Neuron (in vitro differentiated cells): ENCODE results near the gene COL20A1.
"Not testable (repeated sequence)": the region's sequence is repeated elsewhere in the genome, so short reads cannot be mapped to it uniquely, and the experiment has no call there.

Source experiments
- H2AFZ ChIP-seq: one replicate; pipeline ENCODE4 v1.6.1; 2013; ENCODE audit warnings: low read depth, mild to moderate bottlenecking, inconsistent platforms, low read length, moderate library complexity
- H3K27me3 ChIP-seq: one replicate; pipeline ENCODE4 v1.6.1; 2013; ENCODE audit warnings: low read length; ENCODE audit not compliant: insufficient read depth
- H3K36me3 ChIP-seq: one replicate; pipeline ENCODE4 v1.6.1; 2013; ENCODE audit warnings: low read length; ENCODE audit not compliant: insufficient read depth
- H3K4me1 ChIP-seq: one replicate; pipeline ENCODE4 v1.6.1; 2013; ENCODE audit warnings: low read length; ENCODE audit not compliant: insufficient read depth
- H3K4me3 ChIP-seq: 2 replicates; pipeline ENCODE4 v1.5.1; 2013; ENCODE audit warnings: mild to moderate bottlenecking, low read length, moderate library complexity
- H3K9me3 ChIP-seq: one replicate; pipeline ENCODE4 v1.6.1; 2013; ENCODE audit warnings: low read length

The COL20A1 gene

GRCh38 chr20:63305933-63306672 lies 13.1 kb downstream of the COL20A1 start:
- H2AFZ ChIP-seq, H3K27me3 ChIP-seq, H3K4me3 ChIP-seq, H3K9me3 ChIP-seq, H3K36me3 ChIP-seq: not testable (repeated sequence)
- peaks cover 22% of the 10 kb centered on the region for H3K4me1 ChIP-seq

DNA sequence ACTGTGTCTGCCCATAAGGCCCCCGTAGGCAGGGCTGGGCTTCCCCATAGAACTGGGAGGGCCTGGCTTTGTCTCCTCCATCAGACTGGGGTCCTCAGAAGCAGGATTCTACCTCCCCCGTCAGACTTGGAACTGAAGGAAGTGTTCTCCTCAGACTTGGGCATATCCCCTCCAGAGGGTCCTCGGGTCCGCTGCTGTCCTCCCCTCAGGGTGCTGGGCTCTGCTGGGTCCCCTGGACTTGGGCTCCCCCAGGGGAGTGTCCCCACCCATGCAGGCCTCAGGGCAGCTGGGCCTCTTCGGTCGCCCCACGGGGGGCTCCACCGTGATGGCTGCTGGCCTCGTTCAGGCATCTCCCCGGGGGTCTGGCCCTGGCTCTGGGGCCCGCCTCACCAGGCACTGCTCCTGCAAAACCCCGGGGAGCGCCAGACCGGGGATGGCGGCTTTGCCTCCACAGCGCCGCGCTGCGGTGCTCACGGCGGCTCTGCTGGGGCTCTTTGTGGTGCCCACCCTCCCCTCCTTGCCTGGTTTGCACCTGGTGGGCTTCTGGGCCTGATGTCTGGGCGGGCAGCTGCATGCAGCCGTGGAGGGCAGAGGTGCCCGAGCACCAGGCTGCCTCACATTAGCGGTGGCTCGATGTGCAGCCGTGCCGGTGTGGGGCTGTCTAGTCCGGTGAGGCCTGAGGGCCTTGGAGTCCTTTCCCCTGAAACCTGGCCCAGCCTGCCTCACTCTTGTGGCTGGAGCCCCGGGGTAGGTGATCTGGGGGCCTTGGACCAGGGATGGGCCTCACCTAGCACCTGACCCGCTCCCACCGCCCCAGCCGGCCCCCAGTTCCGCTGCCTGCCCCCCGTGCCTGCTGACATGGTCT lies 13.9 kb downstream of the COL20A1 start:
- peaks cover 7% of the 10 kb centered on the region for H3K27me3 ChIP-seq
- H3K4me3 ChIP-seq, result no peak overlapping the region
- H3K9me3 ChIP-seq, result no peaks in the 10 kb centered on the region
- no peaks in the 10 kb centered on the region for H3K36me3 ChIP-seq
- peaks cover 22% of the 10 kb centered on the region for H3K4me1 ChIP-seq
- no peak overlapping the region for H2AFZ ChIP-seq

- peaks cover 22% of the 10 kb centered on the region for H3K4me1 ChIP-seq
- no peaks in the 10 kb centered on the region for H3K36me3 ChIP-seq
- H3K4me3 ChIP-seq, result no peak overlapping the region
- H3K27me3 ChIP-seq, result peaks cover 13% of the 10 kb centered on the region
- no peak overlapping the region for H2AFZ ChIP-seq
- no peaks in the 10 kb centered on the region for H3K9me3 ChIP-seq
Measured at GRCh38 chr20:63307538-63308217, 14.7 kb downstream of the COL20A1 start.

DNA sequence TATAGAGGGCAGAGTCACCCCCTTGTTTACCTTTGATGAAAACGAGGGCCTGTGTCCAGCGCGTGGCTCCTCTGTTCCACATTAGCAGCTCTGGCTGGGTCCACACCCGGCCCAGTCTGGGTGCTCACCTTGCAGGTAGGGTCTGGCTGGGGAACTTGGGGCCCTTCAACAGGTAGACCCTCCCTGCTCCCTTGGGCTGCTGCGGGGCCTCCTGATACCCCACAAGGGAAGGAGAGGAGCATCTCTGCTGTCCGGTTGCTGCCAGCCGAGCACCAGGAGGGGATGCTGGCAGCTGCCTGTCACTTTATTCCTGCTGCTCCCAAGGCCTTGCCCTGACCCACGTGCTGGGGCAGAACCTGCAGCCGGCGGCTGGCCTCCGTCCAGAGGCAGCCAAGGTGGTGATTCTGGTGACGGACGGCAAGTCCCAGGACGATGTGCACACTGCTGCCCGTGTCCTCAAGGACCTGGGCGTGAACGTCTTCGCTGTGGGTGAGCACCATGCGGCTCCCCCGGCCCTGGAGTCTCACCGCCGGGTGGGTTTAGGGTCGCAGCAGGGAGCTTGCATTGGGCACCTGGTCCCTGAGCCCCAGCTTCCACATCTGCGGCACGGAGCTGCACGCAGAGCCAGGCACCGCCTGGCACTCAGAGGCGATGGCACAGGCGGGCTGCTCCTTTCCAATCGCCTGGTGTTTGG lies 15.4 kb downstream of the COL20A1 start:
- Histone ChIP-seq H3K4me3 (no peak overlapping the region), H2AFZ (no peak overlapping the region), H3K27me3 (peaks cover 16% of the 10 kb centered on the region), H3K4me1 (peaks cover 22% of the 10 kb centered on the region), H3K36me3 (no peaks in the 10 kb centered on the region), H3K9me3 (no peaks in the 10 kb centered on the region)

DNA sequence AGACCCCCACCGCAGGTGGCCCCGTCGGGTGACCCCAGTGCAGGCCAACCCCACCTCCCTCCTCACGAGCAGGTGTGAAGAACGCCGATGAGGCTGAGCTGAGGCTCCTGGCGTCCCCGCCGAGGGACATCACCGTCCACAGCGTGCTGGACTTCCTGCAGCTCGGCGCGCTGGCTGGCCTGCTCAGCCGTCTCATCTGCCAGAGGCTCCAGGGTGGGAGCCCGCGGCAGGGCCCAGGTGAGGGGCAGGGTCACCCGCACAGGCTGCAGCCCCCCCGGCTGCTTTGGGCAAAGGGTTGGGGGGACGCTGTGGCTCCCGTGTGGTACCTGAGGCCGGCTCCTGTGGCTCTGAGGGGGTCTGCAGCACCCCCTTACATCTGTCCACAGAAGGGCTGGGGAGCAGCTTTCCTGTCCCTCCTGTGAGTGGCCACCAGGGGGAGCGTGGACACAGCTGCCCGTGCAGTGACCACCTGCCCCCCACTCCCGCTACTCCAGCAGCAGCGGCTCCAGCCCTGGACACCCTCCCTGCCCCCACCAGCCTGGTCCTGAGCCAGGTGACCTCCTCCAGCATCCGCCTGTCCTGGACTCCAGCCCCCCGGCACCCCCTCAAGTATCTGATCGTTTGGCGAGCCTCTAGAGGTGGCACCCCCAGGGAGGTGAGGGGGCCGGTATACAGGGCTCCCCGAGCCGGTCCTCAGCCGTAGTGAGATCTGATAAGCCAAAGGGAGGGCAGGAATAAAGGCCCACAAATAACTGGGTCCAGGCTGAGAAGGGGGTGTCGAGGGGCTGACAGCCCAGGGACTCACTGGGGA lies 16.5 kb downstream of the COL20A1 start:
- H3K9me3 ChIP-seq, result no peaks in the 10 kb centered on the region
- no peak overlapping the region for H2AFZ ChIP-seq
- H3K4me3 ChIP-seq, result no peak overlapping the region
- peaks cover 22% of the 10 kb centered on the region for H3K4me1 ChIP-seq
- H3K27me3 ChIP-seq, result peaks cover 17% of the 10 kb centered on the region
- no peaks in the 10 kb centered on the region for H3K36me3 ChIP-seq

GRCh38 chr20:63310265-63310991 lies 17.4 kb downstream of the COL20A1 start:
- Histone ChIP-seq H3K4me3 (no peak overlapping the region), H3K27me3 (peaks cover 17% of the 10 kb centered on the region), H2AFZ (no peak overlapping the region), H3K9me3 (no peaks in the 10 kb centered on the region), H3K36me3 (no peaks in the 10 kb centered on the region), H3K4me1 (peaks cover 22% of the 10 kb centered on the region)

DNA sequence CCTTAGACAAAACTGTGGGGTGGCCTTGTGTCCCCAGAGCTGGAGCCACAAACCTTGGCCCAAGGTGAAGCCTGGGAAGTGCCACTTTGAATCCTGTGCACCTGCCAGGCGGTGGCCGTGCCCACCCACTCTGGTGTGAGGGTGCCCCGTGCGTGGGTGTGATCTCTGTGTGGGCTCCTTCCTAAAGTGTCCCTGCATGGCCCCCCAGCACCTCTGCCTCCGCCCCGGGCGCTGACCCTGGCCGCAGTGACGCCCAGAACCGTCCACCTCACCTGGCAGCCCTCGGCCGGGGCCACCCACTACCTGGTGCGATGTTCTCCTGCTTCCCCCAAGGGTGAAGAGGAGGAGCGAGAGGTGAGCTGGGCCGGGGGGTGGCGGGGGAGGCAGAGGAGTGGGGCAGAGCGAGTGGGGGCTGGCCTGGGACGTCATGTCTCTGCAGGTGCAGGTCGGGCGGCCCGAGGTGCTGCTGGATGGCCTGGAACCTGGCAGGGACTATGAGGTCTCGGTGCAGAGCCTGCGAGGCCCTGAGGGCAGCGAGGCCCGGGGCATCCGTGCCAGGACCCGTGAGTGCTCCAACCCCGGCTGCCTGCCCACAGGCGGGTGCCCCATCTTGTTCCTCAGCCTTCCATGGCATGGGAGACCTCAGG lies 18.3 kb downstream of the COL20A1 start:
- Histone ChIP-seq H3K4me3 (no peak overlapping the region), H2AFZ (no peak overlapping the region), H3K4me1 (peaks cover 22% of the 10 kb centered on the region), H3K9me3 (no peaks in the 10 kb centered on the region), H3K27me3 (peaks cover 17% of the 10 kb centered on the region), H3K36me3 (no peaks in the 10 kb centered on the region)

DNA sequence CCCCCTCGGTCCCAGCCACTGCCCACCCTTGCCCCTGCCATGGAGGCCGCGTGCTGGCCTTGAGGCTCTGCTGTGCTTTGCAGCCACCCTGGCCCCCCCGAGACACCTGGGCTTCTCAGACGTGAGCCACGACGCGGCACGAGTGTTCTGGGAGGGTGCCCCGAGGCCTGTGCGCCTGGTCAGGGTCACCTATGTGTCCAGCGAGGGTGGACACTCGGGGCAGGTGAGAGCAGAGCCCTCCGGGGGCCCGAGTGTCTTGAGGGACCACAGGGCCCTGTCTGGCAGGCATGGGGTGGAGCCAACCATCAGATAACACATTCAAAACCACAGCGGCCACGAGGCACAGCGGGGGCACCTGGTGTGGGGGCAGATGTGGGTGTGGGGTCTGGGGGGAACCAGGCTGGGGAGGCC lies 18.9 kb downstream of the COL20A1 start:
- no peaks in the 10 kb centered on the region for H3K9me3 ChIP-seq
- peaks cover 20% of the 10 kb centered on the region for H3K27me3 ChIP-seq
- peaks cover 22% of the 10 kb centered on the region for H3K4me1 ChIP-seq
- H3K4me3 ChIP-seq, result no peak overlapping the region
- no peaks in the 10 kb centered on the region for H3K36me3 ChIP-seq
- H2AFZ ChIP-seq, result no peak overlapping the region

GRCh38 chr20:63312273-63312672 lies 19.3 kb downstream of the COL20A1 start:
- Histone ChIP-seq H3K27me3 (peaks cover 20% of the 10 kb centered on the region), H2AFZ (no peak overlapping the region), H3K9me3 (no peaks in the 10 kb centered on the region), H3K4me1 (peaks cover 22% of the 10 kb centered on the region), H3K36me3 (no peaks in the 10 kb centered on the region), H3K4me3 (no peak overlapping the region)

- peaks cover 22% of the 10 kb centered on the region for H3K4me1 ChIP-seq
- H3K36me3 ChIP-seq, result no peaks in the 10 kb centered on the region
- H3K27me3 ChIP-seq, result peaks cover 20% of the 10 kb centered on the region
- no peaks in the 10 kb centered on the region for H3K9me3 ChIP-seq
- H3K4me3 ChIP-seq, result no peak overlapping the region
- no peak overlapping the region for H2AFZ ChIP-seq
Measured at GRCh38 chr20:63312690-63313348, 19.8 kb downstream of the COL20A1 start.

GRCh38 chr20:63313349-63314014 lies 20.5 kb downstream of the COL20A1 start:
- H3K36me3 ChIP-seq, result no peaks in the 10 kb centered on the region

More at GRCh38 chr20:63313349-63314014, 20.5 kb downstream of the COL20A1 start:
- H3K9me3 ChIP-seq, result no peaks in the 10 kb centered on the region
- no peak overlapping the region for H3K4me3 ChIP-seq
- H2AFZ ChIP-seq, result no peak overlapping the region
- H3K27me3 ChIP-seq, result peaks cover 17% of the 10 kb centered on the region
- peaks cover 22% of the 10 kb centered on the region for H3K4me1 ChIP-seq
